Muscle layer of duodenum (tissue), 2 donors: ENCODE measurements around the gene WDR59.
A peak's percentile ranks its signal among the peaks of the same experiment; 100 is the strongest.
"Not testable (repeated sequence)": the region's sequence is repeated elsewhere in the genome, so short reads cannot be mapped to it uniquely, and the experiment has no call there.

Experiments used
- H3K27ac ChIP-seq: one replicate; pipeline ENCODE4 v1.7.0; 2013; ENCODE audit warnings: mild to moderate bottlenecking, low read length
- H3K27me3 ChIP-seq: one replicate; pipeline ENCODE4 v1.7.0; 2013; ENCODE audit warnings: low read depth, mild to moderate bottlenecking, control low read depth, low read length
- H3K36me3 ChIP-seq, 2 donors: one replicate each; pipeline ENCODE4 v1.7.0; 2013; ENCODE audit warnings: low read length in 2 of 2, control low read depth in 1 of 2, mild to moderate bottlenecking in 1 of 2; ENCODE audit not compliant: insufficient read depth in 2 of 2, control insufficient read depth in 1 of 2
- H3K4me1 ChIP-seq, 2 donors: one replicate each; pipeline ENCODE4 v1.7.0; 2013; ENCODE audit warnings: low read length in 2 of 2, mild to moderate bottlenecking in 2 of 2, control low read depth in 1 of 2, moderate library complexity in 1 of 2; ENCODE audit not compliant: insufficient read depth in 2 of 2, control insufficient read depth in 1 of 2
- H3K4me3 ChIP-seq, 2 donors: one replicate each; pipeline ENCODE4 v1.7.0; 2013; ENCODE audit warnings: low read length in 2 of 2, low read depth in 1 of 2, mild to moderate bottlenecking in 1 of 2
- H3K9me3 ChIP-seq, 2 donors: one replicate each; pipeline ENCODE4 v1.7.0; 2013; ENCODE audit warnings: low read length in 2 of 2, control low read depth in 1 of 2, mild to moderate bottlenecking in 1 of 2; ENCODE audit not compliant: control insufficient read depth in 1 of 2
- donor health status: healthy.

Gene WDR59, protein sequence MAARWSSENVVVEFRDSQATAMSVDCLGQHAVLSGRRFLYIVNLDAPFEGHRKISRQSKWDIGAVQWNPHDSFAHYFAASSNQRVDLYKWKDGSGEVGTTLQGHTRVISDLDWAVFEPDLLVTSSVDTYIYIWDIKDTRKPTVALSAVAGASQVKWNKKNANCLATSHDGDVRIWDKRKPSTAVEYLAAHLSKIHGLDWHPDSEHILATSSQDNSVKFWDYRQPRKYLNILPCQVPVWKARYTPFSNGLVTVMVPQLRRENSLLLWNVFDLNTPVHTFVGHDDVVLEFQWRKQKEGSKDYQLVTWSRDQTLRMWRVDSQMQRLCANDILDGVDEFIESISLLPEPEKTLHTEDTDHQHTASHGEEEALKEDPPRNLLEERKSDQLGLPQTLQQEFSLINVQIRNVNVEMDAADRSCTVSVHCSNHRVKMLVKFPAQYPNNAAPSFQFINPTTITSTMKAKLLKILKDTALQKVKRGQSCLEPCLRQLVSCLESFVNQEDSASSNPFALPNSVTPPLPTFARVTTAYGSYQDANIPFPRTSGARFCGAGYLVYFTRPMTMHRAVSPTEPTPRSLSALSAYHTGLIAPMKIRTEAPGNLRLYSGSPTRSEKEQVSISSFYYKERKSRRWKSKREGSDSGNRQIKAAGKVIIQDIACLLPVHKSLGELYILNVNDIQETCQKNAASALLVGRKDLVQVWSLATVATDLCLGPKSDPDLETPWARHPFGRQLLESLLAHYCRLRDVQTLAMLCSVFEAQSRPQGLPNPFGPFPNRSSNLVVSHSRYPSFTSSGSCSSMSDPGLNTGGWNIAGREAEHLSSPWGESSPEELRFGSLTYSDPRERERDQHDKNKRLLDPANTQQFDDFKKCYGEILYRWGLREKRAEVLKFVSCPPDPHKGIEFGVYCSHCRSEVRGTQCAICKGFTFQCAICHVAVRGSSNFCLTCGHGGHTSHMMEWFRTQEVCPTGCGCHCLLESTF

GRCh38 chr16:74984529-74985296, at the start of gene WDR59:
Gene WDR59 (minus strand): TSS chr16:74985123. CDS start chr16:74985017, 106 bp downstream.
- Histone ChIP-seq H3K27ac (peak within 1 kb of the TSS; percentile 67), H3K4me3 (peak within 1 kb of the TSS; percentile 88 to 91), H3K9me3 (no peaks in the 10 kb centered on the region), H3K4me1 (peaks cover 0 to 3% of the 10 kb centered on the region in 2 donors), H3K27me3 (no peaks in the 10 kb centered on the region), H3K36me3 (no peaks in the 10 kb centered on the region)

DNA sequence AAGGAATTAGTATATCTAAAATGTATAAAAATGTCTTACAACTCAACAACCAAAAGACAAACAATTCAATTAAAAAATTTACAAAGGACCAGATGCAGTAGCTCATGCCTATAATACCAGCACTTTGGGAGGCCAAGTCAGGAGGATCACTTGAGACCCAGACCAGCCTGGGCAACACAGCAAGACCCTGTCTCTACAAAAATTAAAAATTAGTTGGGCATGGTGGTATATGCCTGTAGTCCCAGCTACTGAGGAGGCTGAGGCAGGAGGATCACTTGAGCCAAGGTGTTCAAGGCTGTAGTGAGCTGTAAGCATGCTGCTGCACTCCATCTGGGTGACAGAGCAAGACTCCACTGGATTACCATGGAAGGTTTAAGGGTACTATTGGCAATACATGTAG, 47.7 kb upstream of the WDR59 start:
- Histone ChIP-seq H3K9me3 (peaks cover 0 to 3% of the 10 kb centered on the region in 2 donors), H3K4me3 (no peak overlapping the region), H3K27ac (no peak overlapping the region), H3K27me3 (no peaks in the 10 kb centered on the region), H3K4me1 (no peaks in the 10 kb centered on the region), H3K36me3 (no peaks in the 10 kb centered on the region)

GRCh38 chr16:75029854-75030253, 44.9 kb upstream of the WDR59 start:
- no peaks in the 10 kb centered on the region for H3K36me3 ChIP-seq
- no peak overlapping the region for H3K4me3 ChIP-seq
- H3K27ac ChIP-seq, result no peak overlapping the region
- H3K4me1 ChIP-seq, result peaks cover 0 to 4% of the 10 kb centered on the region in 2 donors
- H3K9me3 ChIP-seq, result no peaks in the 10 kb centered on the region
- H3K27me3 ChIP-seq, result no peaks in the 10 kb centered on the region

GRCh38 chr16:75028544-75029135, 43.7 kb upstream of the WDR59 start:
- no peak overlapping the region for H3K27ac ChIP-seq
- H3K9me3 ChIP-seq, result no peaks in the 10 kb centered on the region
- H3K4me3 ChIP-seq, result no peak overlapping the region
- H3K27me3 ChIP-seq, result no peaks in the 10 kb centered on the region
- H3K36me3 ChIP-seq, result no peaks in the 10 kb centered on the region
- peaks cover 0 to 4% of the 10 kb centered on the region in 2 donors for H3K4me1 ChIP-seq

GRCh38 chr16:75027520-75028300, 42.8 kb upstream of the WDR59 start:
- H3K4me3 ChIP-seq, result no peak overlapping the region
- no peak overlapping the region for H3K27ac ChIP-seq
- no peaks in the 10 kb centered on the region for H3K36me3 ChIP-seq
- no peaks in the 10 kb centered on the region for H3K9me3 ChIP-seq
- peaks cover 0 to 4% of the 10 kb centered on the region in 2 donors for H3K4me1 ChIP-seq
- H3K27me3 ChIP-seq, result no peaks in the 10 kb centered on the region

DNA sequence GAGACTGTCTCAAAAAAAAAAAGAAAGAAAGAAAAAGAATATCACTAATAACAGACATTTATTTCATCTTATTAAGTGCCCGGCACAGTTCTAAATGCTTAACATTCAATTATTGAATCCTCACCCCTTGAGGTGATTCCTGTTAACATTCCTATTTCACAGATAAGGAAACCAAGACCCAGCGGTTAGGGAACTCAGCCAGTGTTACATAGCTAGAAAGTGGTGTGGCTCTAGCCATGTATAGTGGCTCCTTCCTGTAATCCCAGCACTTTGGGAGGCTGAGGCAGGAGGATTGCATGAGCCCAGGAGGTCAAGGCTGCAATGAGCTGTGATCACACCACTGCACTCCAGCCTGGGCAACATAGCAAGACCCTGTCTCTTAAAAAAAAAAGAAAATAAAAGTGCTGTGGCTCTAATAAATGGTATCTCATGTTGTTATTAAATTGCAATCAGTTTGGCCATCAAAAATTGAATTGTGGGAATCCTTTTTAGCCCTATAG, 42.0 kb upstream of the WDR59 start:
- Histone ChIP-seq H3K4me3 (no peak overlapping the region), H3K36me3 (no peaks in the 10 kb centered on the region), H3K27me3 (no peaks in the 10 kb centered on the region), H3K27ac (peak overlapping the region; percentile 40), H3K9me3 (no peaks in the 10 kb centered on the region), H3K4me1 (peaks cover 0 to 4% of the 10 kb centered on the region in 2 donors)

DNA sequence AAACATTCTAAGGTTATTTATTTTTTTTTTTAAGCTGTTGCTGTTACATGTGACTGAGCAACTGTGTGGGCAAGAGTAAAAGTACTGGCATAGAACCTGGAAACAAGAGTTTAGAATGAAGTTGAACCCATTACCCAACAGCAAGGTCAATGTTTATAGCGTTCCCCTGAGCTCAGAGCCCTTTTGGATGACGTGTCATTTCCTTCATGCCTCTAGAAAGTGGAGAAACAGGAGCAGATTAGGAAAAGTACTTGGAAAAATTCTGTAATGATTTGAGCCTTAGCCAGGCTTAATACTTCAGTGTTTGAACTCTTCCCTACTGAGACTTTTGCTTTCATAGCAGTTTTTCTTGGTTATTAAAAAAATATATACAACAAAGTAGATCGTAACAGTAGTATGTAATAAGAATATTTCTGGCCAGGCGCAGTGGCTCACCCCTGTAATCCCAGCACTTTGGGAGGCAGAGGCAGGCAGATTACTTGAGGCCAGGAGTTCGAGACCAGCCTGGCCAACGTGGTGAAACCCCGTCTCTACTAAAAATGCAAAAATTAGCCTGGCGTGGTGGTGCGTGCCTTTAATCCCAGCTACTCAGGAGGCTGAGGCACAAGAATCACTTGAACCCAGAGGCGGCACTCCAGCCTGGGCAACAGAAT, 41.4 kb upstream of the WDR59 start:
- not testable (repeated sequence) for H3K27me3 ChIP-seq, H3K4me1 ChIP-seq, H3K36me3 ChIP-seq, H3K9me3 ChIP-seq, H3K4me3 ChIP-seq
- peak overlapping the region; percentile 40 for H3K27ac ChIP-seq

DNA sequence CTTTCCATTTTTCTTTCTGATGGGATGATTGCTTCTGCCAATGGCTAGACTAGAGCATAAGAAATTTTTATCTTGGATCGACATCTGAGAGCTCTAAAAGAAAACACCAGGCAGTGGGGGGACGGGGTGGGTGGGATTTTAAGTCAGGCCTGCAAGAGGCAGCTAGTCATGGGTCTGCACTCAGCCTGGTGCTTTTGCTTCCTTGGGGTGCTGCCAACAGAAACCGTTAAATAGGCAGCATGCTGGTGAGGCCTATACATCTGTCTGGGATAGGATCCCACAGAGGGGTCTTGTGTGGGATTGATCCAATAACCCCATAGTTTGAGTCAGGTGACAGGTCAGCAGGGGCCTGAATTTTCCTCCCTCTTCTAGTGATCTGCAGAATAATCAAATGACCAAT, 40.8 kb upstream of the WDR59 start:
- Histone ChIP-seq H3K27ac (peak overlapping the region; percentile 69), H3K36me3 (no peaks in the 10 kb centered on the region), H3K27me3 (no peaks in the 10 kb centered on the region), H3K4me1 (peaks cover 0 to 4% of the 10 kb centered on the region in 2 donors), H3K9me3 (peaks cover 0 to 4% of the 10 kb centered on the region in 2 donors), H3K4me3 (no peak overlapping the region)

DNA sequence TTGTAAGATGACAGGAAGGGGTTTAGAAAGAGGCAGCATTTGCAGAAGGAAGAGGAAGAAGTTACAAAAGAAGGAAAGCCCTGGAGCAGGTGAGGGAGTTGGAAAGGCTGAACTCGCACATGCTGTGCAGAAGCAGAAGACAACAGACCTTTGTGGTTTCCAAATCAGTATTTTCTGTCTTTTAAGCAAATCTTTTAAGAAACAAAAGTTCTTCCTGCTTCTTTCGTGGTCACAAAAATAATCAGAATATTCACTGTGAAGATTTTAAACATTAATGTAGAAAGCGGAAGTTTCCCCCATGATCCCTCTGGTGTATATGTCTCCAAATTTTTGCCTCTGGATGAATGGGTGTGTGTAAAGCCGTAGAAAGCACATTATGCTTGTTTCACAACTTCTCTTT, 39.7 kb upstream of the WDR59 start:
- no peak overlapping the region for H3K27ac ChIP-seq
- peaks cover 0 to 4% of the 10 kb centered on the region in 2 donors for H3K4me1 ChIP-seq
- no peaks in the 10 kb centered on the region for H3K36me3 ChIP-seq

More for the DNA sequence above, 39.7 kb upstream of the WDR59 start:
- Histone ChIP-seq H3K27me3 (no peaks in the 10 kb centered on the region), H3K9me3 (peaks cover 0 to 4% of the 10 kb centered on the region in 2 donors), H3K4me3 (no peak overlapping the region)
